ENCODE results near the gene NOTCH2.
A peak's percentile ranks its signal among the peaks of the same experiment; 100 is the strongest.
"Not testable (repeated sequence)": the region's sequence is repeated elsewhere in the genome, so short reads cannot be mapped to it uniquely, and the experiment has no call there.

The NOTCH2 gene

DNA sequence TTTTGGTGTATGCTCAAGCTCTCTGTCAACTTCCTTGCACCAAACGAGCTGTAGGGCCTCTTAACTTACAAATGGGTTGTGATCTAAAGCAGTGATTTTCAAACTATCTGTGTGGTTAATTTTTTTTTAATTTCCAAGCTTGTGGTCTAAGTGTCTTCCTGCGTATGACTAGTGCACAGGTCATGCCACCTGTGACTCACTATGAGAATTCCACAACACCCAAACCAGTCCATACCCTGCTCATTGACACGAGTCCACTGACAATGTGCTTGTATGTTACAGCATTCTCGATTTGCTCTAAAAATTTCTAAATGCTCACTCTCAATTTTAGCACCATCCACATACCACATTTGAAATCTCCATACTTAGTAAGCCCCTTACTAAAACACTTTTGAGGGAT, 18.5 kb upstream of the NOTCH2 start:
- FAIRE-seq; DNase-seq (ENCODE audit: insufficient read length, low spot score): not testable (repeated sequence)

DNA sequence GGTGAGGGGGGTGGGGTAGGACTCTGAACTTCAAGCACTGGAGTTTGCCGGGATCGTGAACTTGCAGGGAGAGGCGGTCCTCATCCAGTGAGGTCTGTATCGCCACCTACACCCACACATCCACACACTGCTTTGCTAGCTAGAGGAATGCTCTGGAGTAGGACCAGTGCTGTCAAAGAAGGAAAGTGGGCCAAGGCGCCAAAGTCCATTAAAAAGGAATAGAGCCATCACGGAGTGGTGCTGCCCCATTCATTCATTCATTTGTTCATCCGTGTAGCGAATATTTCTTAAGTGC, 405 bp upstream of the NOTCH2 start:
- peak; percentile 44 for FAIRE-seq
- not testable (repeated sequence) for DNase-seq (ENCODE audit: insufficient read length, low spot score)

DNA sequence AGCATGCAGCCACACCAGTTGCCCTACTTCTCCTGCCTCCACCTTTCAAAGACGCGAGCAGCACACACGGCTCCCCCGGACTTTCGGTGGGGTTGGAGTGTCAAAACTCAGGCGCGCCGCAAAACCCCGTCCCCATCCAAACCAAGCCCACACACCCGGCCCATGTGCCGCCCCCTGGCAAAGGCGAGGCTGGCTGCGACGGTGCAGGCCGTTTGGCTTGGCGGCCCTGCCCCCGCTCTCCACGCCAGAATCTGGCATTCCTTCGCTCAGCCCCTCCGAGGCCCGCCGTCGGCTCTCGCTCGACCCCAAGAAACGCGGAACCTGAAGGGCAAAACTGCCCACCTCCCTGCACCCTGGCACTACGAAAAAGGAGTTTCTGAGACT, 787 bp downstream of the NOTCH2 start:
- DNase-seq (ENCODE audit: insufficient read length, low spot score); FAIRE-seq: not testable (repeated sequence)

- DNase-seq (ENCODE audit: insufficient read length, low spot score); FAIRE-seq: not testable (repeated sequence)
Observed at GRCh38 chr1:120048208-120048607, 21.3 kb downstream of the NOTCH2 start.

DNA sequence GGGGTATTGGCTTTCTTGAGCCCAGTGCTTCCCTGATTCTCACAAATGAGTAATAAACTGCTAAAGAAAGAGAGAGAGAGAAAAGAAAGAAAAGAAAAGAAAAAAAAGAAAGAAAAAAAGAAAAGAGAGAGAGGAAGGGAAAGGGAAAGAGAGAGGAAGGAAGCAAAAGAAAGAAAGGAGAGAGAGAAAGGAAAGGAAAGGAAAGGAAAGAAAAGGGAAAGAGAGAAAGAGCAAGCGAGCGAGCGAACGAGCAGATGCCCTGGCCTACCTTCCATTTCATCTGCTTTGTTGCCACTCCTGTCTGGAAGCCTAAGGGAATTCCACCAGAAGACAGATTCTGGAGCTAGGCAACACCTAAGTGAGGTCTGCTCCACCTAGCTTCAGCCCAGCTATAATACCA, 27.7 kb downstream of the NOTCH2 start:
- FAIRE-seq; DNase-seq (ENCODE audit: insufficient read length, low spot score): not testable (repeated sequence)

DNA sequence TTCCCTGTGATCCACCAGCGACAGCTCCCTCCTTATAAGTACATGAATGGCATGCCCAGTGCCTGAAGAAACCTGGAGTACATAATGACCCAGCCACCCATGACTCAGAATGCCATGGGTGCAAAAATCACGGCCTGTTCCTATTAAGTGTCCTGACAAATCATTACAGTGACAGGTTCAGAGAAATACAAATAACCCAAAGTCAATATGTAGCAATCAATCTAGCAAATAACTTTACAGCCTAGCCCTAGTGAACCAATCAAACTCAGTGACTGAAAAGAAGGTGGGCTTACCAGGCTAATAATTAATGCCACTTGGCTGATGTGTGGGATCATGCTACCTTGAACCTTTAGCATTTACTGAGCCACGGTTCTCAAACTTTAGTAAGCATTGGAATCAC, 37.2 kb downstream of the NOTCH2 start:
- not testable (repeated sequence) for FAIRE-seq; DNase-seq (ENCODE audit: insufficient read length, low spot score)

- DNase-seq (ENCODE audit: insufficient read length, low spot score); FAIRE-seq: not testable (repeated sequence)
Observed at GRCh38 chr1:120023791-120024190, 45.7 kb downstream of the NOTCH2 start.

DNA sequence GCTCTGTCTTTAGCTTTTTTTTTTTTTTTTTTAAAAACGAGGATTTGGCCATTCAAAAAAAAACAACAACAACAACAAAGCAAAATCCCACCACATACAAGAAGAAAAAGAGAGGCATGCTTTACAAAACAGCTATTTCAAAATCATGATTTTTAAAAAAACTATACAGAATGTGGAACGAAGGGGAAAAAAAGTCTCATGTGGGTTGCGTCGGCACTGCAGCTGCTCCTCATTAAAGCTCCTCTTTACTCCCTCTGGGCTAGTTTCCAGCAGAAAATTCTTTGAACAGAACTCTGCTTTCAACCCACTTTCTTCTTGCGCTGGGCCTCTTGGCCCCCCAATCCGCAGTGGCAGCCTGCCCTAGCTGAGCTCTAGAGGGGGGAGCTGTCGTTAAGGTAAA, 54.5 kb downstream of the NOTCH2 start:
- DNase-seq (ENCODE audit: insufficient read length, low spot score); FAIRE-seq: not testable (repeated sequence)

DNA sequence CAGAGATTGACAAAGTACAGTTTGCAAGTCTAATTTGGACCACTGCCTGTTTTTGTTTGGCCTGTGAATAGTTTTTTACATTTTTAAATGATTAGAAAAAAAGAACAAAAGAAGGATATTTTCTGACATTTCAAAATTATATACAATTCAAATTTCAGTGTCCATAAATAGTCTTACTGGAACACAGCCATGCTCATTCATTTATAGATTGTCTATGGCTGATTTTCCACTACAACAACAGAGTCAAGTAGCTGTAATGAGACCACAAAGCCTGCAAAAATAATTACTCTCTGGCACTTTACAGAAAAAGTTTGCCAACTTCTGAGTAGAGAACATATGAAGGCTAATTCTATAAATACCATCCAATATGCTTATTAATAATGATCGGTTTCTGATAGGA, 61.1 kb downstream of the NOTCH2 start:
- not testable (repeated sequence) for FAIRE-seq; DNase-seq (ENCODE audit: insufficient read length, low spot score)

- not testable (repeated sequence) for FAIRE-seq; DNase-seq (ENCODE audit: insufficient read length, low spot score)
Observed at GRCh38 chr1:120007850-120008249, 61.6 kb downstream of the NOTCH2 start.

DNA sequence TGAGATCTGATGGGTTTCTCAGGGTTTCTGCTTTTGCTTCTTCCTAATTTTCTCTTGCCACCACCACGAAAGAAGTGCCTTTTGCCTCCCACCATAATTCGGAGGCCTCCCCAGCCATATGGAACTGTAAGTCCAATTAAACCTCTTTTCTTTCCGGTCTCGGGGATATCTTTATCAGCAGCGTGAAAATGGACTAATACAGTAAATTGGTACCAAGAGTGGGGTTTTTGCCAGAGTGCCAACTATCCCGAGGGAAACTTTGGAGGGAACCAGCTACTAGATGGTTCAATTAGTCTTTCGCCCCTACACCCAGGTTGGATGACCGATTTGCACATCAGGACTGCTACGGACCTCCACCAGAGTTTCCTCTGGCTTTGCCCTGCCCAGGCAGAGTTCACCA, 68.4 kb downstream of the NOTCH2 start:
- not testable (repeated sequence) for DNase-seq (ENCODE audit: insufficient read length, low spot score); FAIRE-seq

GRCh38 chr1:119996731-119997312, 72.6 kb downstream of the NOTCH2 start:
- not testable (repeated sequence) for DNase-seq (ENCODE audit: insufficient read length, low spot score); FAIRE-seq

GRCh38 chr1:119995975-119996374, 73.5 kb downstream of the NOTCH2 start:
- FAIRE-seq; DNase-seq (ENCODE audit: insufficient read length, low spot score): not testable (repeated sequence)

DNA sequence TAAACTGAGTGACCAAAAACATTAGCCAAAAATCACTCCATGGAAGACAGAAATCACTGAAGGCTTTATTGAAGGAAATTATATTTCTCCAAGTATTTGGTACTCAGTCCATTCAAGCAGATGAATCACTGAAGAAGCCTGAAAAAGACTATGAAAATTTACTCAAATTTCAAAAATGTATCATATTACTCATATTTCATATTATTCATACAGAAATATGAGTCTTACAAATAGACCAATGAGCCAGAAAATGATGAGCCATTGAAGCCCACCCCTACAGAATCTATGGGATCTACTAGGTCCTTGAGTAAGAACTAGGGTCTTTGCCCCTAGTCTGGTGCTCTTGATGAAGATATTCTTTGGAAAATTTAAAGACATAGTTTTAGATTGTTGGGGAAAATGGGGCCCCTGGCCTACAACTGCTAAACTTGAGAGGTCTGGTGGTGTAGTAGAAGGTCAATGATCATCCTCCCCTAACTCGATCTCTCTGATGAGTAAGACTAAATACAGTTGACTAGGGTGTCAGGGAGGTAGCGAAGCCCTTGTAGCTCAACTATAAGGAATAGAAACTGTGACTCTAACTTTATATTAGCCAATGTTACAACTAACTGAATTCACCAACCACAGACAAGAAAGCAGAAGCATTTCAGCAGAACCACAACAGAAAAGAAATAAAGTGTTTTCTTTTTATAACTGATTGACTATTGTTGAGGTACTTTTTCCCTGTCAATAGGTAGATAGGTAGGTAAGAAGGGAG, 81.0 kb downstream of the NOTCH2 start:
- DNase-seq (ENCODE audit: insufficient read length, low spot score) (no peak), FAIRE-seq (no peak)

DNA sequence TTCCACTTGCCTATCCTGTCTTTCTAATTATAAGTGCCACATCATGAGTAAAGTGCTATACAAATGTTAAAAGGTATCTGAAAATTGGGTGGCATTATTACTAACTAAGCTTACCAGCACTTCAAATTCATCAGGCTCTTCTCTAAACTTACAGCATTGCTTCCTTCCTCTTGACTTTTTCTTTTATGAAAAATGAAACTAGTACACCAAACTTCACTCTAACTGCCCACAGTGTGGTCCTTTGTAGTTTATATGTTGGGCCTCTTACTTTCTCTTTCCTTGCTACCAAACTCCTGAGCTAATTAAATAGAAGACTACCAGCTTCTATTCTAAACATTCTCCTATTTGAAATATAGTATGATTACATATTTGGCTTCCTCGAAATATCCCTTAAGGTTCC, 81.8 kb downstream of the NOTCH2 start:
- no peak for DNase-seq (ENCODE audit: insufficient read length, low spot score)
- no peak for FAIRE-seq

DNA sequence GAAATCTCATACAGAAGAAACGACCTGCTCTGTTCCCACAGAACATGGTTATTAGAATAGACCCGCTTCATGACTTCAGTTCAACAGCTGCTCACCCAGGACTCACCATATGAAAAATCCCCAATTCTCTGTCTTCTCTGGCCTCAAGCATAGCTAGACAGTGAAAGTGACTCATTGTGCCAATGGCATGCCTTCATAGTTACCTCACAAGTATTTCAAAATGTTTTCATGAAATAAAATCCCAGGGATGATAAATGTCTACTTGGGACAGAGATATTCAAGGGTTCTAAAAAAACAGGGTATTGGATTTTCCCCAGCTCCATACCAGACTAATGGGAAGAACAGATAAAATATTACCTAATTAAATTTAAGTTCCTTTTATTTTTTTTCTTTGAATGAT, 82.3 kb downstream of the NOTCH2 start:
- no peak for DNase-seq (ENCODE audit: insufficient read length, low spot score)
- FAIRE-seq = no peak

DNA sequence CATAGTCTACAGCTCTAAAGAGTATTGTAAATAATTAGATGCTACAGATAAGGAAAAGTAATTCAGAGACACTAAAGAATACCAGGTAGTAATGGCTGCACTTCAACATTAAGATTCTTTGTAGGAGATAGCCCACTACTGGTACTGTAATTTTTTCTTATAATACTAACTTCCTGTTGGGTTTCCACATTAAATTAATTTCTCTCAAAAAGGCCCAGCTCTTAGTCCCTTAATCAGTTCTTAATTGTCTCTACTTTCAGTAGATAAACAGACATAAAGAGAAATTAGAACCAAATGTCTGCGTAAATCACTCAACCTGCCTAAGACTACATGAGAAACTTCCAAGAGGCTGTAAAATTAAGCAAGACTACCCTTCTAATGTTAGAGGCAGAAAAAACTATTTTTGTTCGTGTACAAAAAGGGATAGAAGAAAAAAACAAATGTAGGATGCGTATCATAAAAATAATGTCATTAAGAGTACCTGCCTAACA, 83.4 kb downstream of the NOTCH2 start:
- no peak for FAIRE-seq
- no peak for DNase-seq (ENCODE audit: insufficient read length, low spot score)

DNA sequence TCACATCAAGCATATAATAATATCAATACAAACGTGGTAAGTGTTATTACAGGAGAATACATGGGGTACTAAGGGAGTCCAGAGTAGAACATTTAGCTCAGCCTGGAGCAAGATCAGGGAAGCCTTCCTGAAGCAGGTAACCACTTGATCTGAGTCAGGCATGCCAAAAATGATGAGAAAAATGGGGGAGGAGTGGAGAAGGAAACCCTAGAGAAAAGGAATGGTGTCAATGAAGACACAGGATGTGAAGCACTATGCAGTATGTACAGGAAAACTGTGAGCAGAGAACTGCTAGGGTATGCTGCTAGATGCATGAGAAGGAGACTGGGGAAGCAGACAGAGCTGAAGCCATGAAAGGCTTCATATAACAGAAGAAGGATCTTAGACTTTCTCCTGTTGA, 84.7 kb downstream of the NOTCH2 start:
- FAIRE-seq (no peak), DNase-seq (ENCODE audit: insufficient read length, low spot score) (no peak)

DNA sequence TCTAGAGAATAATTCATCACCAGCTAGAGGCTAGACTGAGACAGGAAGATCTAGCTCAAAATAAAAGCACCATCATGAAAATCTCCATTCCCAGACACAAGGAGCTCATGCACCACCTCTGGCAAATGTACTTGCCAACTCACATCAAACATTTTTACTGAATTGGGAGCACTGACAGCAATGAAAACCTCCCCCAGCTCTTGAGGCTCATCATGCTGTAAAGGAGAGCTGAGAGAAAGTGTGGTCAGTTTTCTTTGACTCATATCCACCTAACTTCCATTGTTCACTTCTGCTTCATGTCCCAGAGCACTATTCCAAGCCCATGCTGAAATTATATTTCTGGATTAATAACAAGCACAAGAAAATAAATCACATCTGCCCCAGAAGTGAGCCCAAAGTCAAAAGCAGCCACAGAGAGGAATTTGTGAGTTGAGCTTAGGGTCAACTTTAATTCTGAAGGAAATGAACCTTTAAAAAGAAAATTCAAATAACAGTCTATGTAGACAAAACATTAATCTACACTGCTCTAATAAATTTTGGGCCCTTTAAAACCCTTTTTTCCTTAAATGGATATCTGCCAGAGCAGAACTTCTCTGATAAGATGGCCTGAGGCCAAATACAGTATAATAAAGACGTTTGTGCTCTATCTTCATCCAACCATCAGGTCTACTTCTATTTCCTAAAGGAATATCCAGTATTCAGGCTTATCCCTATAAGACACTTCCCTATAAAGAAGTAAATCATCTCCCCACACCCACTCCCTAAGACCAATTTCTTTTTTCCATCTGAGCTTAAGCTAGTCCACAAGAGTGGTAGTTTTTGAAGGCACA, 87.3 kb downstream of the NOTCH2 start:
- FAIRE-seq = no peak
- DNase-seq (ENCODE audit: insufficient read length, low spot score) = no peak

DNA sequence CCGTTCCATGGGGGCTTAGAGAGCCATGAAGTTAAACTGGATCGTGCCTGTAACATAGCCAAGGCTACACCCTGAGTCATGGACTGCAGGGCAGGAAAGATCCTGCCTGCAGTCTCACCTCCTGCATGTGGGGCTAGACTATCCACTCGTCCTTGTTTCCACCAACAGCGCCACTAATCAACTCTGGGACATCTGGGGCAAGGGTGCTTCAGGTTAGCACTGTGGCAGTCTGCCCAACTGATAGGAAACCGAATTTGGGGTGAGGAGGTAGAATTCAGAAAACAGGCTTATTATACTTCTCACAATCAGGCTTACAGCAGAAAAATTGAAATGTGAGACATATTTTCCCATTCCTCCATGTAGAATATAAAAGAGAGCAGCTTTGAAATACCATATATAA, 88.0 kb downstream of the NOTCH2 start:
- FAIRE-seq (no peak), DNase-seq (ENCODE audit: insufficient read length, low spot score) (no peak)

- no peak for DNase-seq (ENCODE audit: insufficient read length, low spot score)
Observed at GRCh38 chr1:119978018-119978505, 91.4 kb downstream of the NOTCH2 start.

More at GRCh38 chr1:119978018-119978505, 91.4 kb downstream of the NOTCH2 start:
- no peak for FAIRE-seq

All from GM19239 (cell line).